Lower lobe of right lung (tissue), 2 donors: ENCODE results near the gene GSAP. TPM values are rescaled to one million over a fixed set of nuclear protein-coding genes. Genes with fewer than 3 reads are reported as not detected.
A peak's percentile ranks its signal among the peaks of the same experiment; 100 is the strongest.

Source experiments
- ATAC-seq, 2 donors: fragments of 200-7000 bp; cut with Tn5 transposase; one replicate each; pipeline ENCODE4 v1.9.1; 2020 to 2022; ENCODE audit warnings: mild to moderate bottlenecking in 2 of 2, moderate library complexity in 2 of 2
- DNase-seq: peaks from one replicate; pipeline ENCODE4 v3.0.0-alpha.2; 2020
- H3K27ac ChIP-seq: fragments of 200-600 bp; one replicate; pipeline ENCODE4 v1.8.0; 2022
- H3K27me3 ChIP-seq: fragments of 200-600 bp; one replicate; pipeline ENCODE4 v1.8.0; 2022; ENCODE audit warnings: low read depth
- H3K36me3 ChIP-seq: fragments of 200-600 bp; one replicate; pipeline ENCODE4 v1.8.0; 2022; ENCODE audit warnings: mild to moderate bottlenecking
- H3K4me1 ChIP-seq: fragments of 200-600 bp; one replicate; pipeline ENCODE4 v1.8.0; 2022
- H3K4me3 ChIP-seq: fragments of 200-600 bp; one replicate; pipeline ENCODE4 v1.8.0; 2022; ENCODE audit warnings: mild to moderate bottlenecking
- H3K9me3 ChIP-seq: fragments of 200-600 bp; one replicate; pipeline ENCODE4 v1.8.0; 2022
- CTCF ChIP-seq: fragments of 200-600 bp; IDR thresholded peaks from one replicate; pipeline ENCODE4 v1.8.0; 2022; ENCODE audit warnings: antibody characterized with exemption, mild to moderate bottlenecking
- intact Hi-C: fragments of 100-400 bp; cut with DNase I; formaldehyde crosslinking; loops from one replicate; pipeline ENCODE4 v1.11.0; 2022
- total RNA-seq: library from RNA; stranded (reverse); fragmentation: NEBNext Ultra II Directional; extraction: Animal tissue kit (Norgen Biotek cat#: 25700); gene quantifications from one replicate; pipeline ENCODE4 v1.2.1, GENCODE V29; 2021
- donor health status: DM: no; HTN: yes; CAD: no; lungs with severe emphysema.

GSAP gene
- total RNA-seq, 1 donor from 2014 or later: 80.0 TPM

DNA sequence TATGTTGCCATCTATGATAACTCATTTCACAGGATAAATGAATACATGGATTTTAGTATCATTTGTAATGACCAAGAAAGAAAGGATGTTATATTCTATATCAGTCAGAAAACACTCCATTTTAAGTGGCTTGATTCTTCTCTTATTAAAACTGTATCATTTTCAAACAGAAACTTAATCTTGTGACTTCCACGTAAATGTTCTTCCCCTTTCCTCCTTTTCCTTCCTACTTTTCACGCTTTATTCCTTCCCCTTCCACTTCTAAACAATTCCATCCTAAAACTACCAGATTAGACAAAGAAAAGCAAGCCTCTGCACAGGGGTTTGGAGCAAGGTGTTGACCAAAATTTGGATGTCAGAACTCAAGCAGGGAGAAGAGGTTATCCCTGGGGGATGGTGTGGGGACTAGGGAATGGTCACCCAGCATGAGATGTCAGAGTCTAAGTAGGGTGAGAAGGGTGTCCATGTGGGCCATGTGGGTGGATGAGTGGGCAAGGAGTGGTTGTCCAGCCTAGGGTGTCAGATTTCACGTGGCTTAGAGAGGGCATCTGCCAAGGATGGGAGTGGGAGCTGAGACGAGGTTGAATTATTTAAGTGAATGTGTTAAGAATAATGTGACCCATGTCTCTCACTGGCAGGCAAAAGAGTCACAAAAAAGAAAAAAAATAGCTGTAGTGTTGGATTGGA is 5.0 kb upstream of the GSAP start:
- ATAC-seq (no peak), DNase-seq (no peak)
- no peaks in the 10 kb centered on the region for H3K36me3 ChIP-seq
- no peak overlapping the region for H3K4me3 ChIP-seq
- no peaks in the 10 kb centered on the region for H3K27me3 ChIP-seq
- peaks cover 18% of the 10 kb centered on the region for H3K4me1 ChIP-seq
- TF ChIP-seq CTCF: no peak
- intact Hi-C loops: no loop called here
- H3K9me3 ChIP-seq: no peaks in the 10 kb centered on the region
- H3K27ac ChIP-seq: no peak overlapping the region

GRCh38 chr7:77420438-77420837 is 4.3 kb upstream of the GSAP start:
- ATAC-seq (no peak), DNase-seq (no peak)
- Histone ChIP-seq H3K36me3 (no peaks in the 10 kb centered on the region), H3K27me3 (no peaks in the 10 kb centered on the region), H3K27ac (no peak overlapping the region), H3K9me3 (no peaks in the 10 kb centered on the region), H3K4me1 (peaks cover 14% of the 10 kb centered on the region), H3K4me3 (no peak overlapping the region)
- intact Hi-C loops: no loop called here
- no peak for TF ChIP-seq CTCF

DNA sequence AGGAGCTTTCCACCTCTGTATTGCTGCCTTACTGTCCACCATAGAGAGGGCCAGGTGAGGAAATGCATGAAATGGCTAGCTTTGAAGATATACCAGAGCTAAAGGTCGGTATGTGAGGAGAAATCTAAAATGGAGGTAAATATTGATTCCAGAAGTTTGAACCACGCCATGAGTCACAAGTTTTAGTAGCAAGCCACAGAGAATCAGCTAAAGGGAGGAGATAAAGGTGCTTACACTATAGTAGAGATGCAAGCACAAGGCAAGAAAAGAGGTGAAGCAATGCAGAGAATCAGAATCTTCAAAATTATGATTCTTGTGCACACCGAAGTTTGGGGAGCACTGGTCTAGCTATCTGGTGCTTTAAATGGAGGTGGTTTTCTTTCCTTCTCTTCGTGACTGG is 3.0 kb upstream of the GSAP start:
- H3K9me3 ChIP-seq: no peaks in the 10 kb centered on the region
- TF ChIP-seq CTCF: no peak

DNA sequence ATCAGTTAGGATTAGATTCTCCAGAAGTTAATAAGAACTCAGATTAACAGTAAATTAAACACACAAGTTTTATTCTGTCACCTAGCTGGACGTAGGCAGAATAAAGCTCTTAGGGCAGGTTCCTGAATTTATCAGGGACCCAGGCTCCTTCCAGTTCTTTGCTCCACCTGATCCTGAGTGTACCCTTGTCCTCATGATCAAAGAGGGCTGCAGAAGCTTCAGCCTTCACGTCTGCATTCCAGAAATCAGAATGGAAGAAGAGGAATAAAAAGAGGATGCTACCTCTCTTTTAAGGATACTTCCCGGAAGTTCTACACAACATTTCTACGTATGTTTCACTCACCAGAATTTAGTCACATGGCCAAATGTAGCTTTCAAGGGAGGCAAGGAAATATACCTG is 1.7 kb upstream of the GSAP start:
- TF ChIP-seq CTCF: no peak
- no peaks in the 10 kb centered on the region for H3K9me3 ChIP-seq
- H3K4me3 ChIP-seq: no peak overlapping the region
- intact Hi-C loops: no loop called here
- no peaks in the 10 kb centered on the region for H3K36me3 ChIP-seq
- no peaks in the 10 kb centered on the region for H3K27me3 ChIP-seq
- ATAC-seq (no peak), DNase-seq (no peak)
- H3K27ac ChIP-seq: no peak overlapping the region
- peaks cover 26% of the 10 kb centered on the region for H3K4me1 ChIP-seq

More for the DNA sequence above, 3.0 kb upstream of the GSAP start:
- DNase-seq (no peak), ATAC-seq (no peak)
- Histone ChIP-seq H3K27me3 (no peaks in the 10 kb centered on the region), H3K36me3 (no peaks in the 10 kb centered on the region), H3K4me3 (no peak overlapping the region), H3K27ac (no peak overlapping the region), H3K4me1 (peaks cover 13% of the 10 kb centered on the region)
- intact Hi-C loops: no loop called here

GRCh38 chr7:77416621-77417371 is 647 bp upstream of the GSAP start:
- H3K27me3 ChIP-seq: no peaks in the 10 kb centered on the region
- no peaks in the 10 kb centered on the region for H3K36me3 ChIP-seq
- TF ChIP-seq CTCF: no peak
- ATAC-seq: peak in 1 of 2 donors; percentile 40
- peaks cover 36% of the 10 kb centered on the region for H3K4me1 ChIP-seq
- no peaks in the 10 kb centered on the region for H3K9me3 ChIP-seq
- intact Hi-C loops: no loop called here
- H3K27ac ChIP-seq: peak overlapping the region; percentile 96
- no peak for DNase-seq
- H3K4me3 ChIP-seq: peak overlapping the region; percentile 80
